ENCODE measurements around the gene CRELD1. TPM values are rescaled to one million over a fixed set of nuclear protein-coding genes. Genes with fewer than 3 reads are reported as not detected.
A peak's percentile ranks its signal among the peaks of the same experiment; 100 is the strongest.
"Not testable (repeated sequence)": the region's sequence is repeated elsewhere in the genome, so short reads cannot be mapped to it uniquely, and the experiment has no call there.

The CRELD1 gene
- polyA plus RNA-seq, 4 donors, result 16.2 to 53.7 (median 32.1) TPM

- Histone ChIP-seq H3K4me1 (ENCODE audit: control insufficient read depth in 3 of 3, insufficient read depth in 2 of 3, low read depth in 1 of 3, low read length in 2 of 3) (peaks cover 4 to 53% (median 10%) of the 10 kb centered on the region in 3 donors), H3K36me3 (ENCODE audit: control insufficient read depth in 3 of 3, insufficient read depth in 2 of 3, low read depth in 1 of 3, low read length in 3 of 3) (peaks cover 0 to 10% (median 0%) of the 10 kb centered on the region in 3 donors), H3K27ac (ENCODE audit: low read depth in 1 of 3, low read length in 2 of 3) (peak overlapping the region in 2 of 3 donors; percentile 14 to 79)
- not testable (repeated sequence) for H3K27me3 ChIP-seq (ENCODE audit: control insufficient read depth in 3 of 3, insufficient read depth in 3 of 3, low read length in 3 of 3); H3K4me3 ChIP-seq (ENCODE audit: low read depth in 1 of 3, low read length in 3 of 3); H3K9me3 ChIP-seq (ENCODE audit: control insufficient read depth in 2 of 2, insufficient read depth in 1 of 2, low read depth in 1 of 2, low read length in 1 of 2); FAIRE-seq
- 25 to 70% (median 38%) methylated on average over 6 of the region's 6 CpGs for WGBS, 3 donors
- DNase-seq, result peak; percentile 90 to 95
Measured at GRCh38 chr3:9900965-9901415, 32.6 kb upstream of the CRELD1 start.

- FAIRE-seq (no peak), DNase-seq (no peak)
- Histone ChIP-seq H3K36me3 (ENCODE audit: control insufficient read depth in 3 of 3, insufficient read depth in 2 of 3, low read depth in 1 of 3, low read length in 3 of 3) (peaks cover 0 to 20% (median 0%) of the 10 kb centered on the region in 3 donors), H3K4me1 (ENCODE audit: control insufficient read depth in 3 of 3, insufficient read depth in 2 of 3, low read depth in 1 of 3, low read length in 2 of 3) (peaks cover 4 to 44% (median 12%) of the 10 kb centered on the region in 3 donors), H3K9me3 (ENCODE audit: control insufficient read depth in 2 of 2, insufficient read depth in 1 of 2, low read depth in 1 of 2, low read length in 1 of 2) (peaks cover 0 to 7% of the 10 kb centered on the region in 2 donors), H3K4me3 (ENCODE audit: low read depth in 1 of 3, low read length in 3 of 3) (peak overlapping the region in 1 of 3 donors; percentile 70), H3K27ac (ENCODE audit: low read depth in 1 of 3, low read length in 2 of 3) (peak overlapping the region; percentile 79 to 91 (median 83)), H3K27me3 (ENCODE audit: control insufficient read depth in 3 of 3, insufficient read depth in 3 of 3, low read length in 3 of 3) (no peaks in the 10 kb centered on the region)
- 28 to 43% (median 40%) methylated on average over 5 of the region's 5 CpGs for WGBS, 3 donors
Measured at GRCh38 chr3:9901967-9902366, 31.7 kb upstream of the CRELD1 start.

DNA sequence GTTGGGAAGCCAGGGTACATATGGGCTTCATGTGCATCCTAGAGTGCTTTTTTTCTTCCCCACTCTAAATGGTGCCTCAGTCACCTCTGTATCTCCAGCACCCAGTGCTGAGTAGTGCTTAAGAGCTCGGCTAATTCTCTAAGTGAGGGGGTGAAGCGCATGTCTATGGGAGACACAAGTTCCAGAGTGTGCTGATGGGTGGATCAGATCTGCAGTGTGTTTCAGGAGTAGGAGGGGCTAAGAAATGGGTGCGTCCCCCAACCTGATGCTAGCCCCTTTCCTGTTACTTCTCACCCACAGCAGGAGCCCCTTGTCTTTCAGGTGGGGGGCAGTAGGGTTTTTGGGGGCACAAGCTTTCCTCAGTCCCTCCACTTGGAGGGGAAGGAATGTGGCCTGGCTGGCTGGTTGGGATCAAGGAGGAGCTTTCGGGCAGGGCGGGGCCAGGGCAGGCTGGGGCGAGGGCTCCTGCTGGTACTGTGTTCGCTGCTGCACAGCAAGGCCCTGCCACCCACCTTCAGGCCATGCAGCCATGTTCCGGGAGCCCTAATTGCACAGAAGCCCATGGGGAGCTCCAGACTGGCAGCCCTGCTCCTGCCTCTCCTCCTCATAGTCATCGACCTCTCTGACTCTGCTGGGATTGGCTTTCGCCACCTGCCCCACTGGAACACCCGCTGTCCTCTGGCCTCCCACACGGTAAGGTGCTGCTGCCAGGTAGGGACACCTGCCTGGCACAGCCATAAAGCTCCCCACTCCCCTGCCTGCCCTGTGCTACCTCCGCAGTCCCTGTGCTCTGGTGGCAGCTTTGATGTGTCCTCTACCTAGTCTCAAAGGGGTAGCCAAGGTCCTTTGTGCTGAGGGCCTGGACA lies 31.0 kb upstream of the CRELD1 start, which contains the start of gene IL17RE:
IL17RE (plus strand) TSS at position 477 of the 866 bp plus-strand sequence; CDS start at position 562, 85 bp downstream.
- FAIRE-seq (no peak), DNase-seq (peak; percentile 80 to 81)
- Histone ChIP-seq H3K36me3 (ENCODE audit: control insufficient read depth in 3 of 3, insufficient read depth in 2 of 3, low read depth in 1 of 3, low read length in 3 of 3) (peaks cover 0 to 26% (median 0%) of the 10 kb centered on the region in 3 donors), H3K27me3 (ENCODE audit: control insufficient read depth in 3 of 3, insufficient read depth in 3 of 3, low read length in 3 of 3) (no peaks in the 10 kb centered on the region), H3K9me3 (ENCODE audit: control insufficient read depth in 2 of 2, insufficient read depth in 1 of 2, low read depth in 1 of 2, low read length in 1 of 2) (peaks cover 0 to 7% of the 10 kb centered on the region in 2 donors), H3K27ac (ENCODE audit: low read depth in 1 of 3, low read length in 2 of 3) (peak within 1 kb of the TSS; percentile 79 to 91 (median 83)), H3K4me1 (ENCODE audit: control insufficient read depth in 3 of 3, insufficient read depth in 2 of 3, low read depth in 1 of 3, low read length in 2 of 3) (peaks cover 4 to 38% (median 10%) of the 10 kb centered on the region in 3 donors), H3K4me3 (ENCODE audit: low read depth in 1 of 3, low read length in 3 of 3) (peak within 1 kb of the TSS; percentile 10 to 72 (median 70))
- WGBS, 3 donors, result 4 to 39% (median 31%) methylated on average over 11 to 13 of the region's 13 CpGs

GRCh38 chr3:9903238-9903624 lies 30.4 kb upstream of the CRELD1 start:
- peaks cover 0 to 7% of the 10 kb centered on the region in 2 donors for H3K9me3 ChIP-seq (ENCODE audit: control insufficient read depth in 2 of 2, insufficient read depth in 1 of 2, low read depth in 1 of 2, low read length in 1 of 2)
- H3K4me1 ChIP-seq (ENCODE audit: control insufficient read depth in 3 of 3, insufficient read depth in 2 of 3, low read depth in 1 of 3, low read length in 2 of 3), result peaks cover 4 to 38% (median 12%) of the 10 kb centered on the region in 3 donors
- H3K27ac ChIP-seq (ENCODE audit: low read depth in 1 of 3, low read length in 2 of 3), result peak overlapping the region; percentile 79 to 91 (median 83)
- H3K36me3 ChIP-seq (ENCODE audit: control insufficient read depth in 3 of 3, insufficient read depth in 2 of 3, low read depth in 1 of 3, low read length in 3 of 3), result peaks cover 0 to 32% (median 0%) of the 10 kb centered on the region in 3 donors
- peak in 1 of 2 donors; percentile 24 for DNase-seq
- no peaks in the 10 kb centered on the region for H3K27me3 ChIP-seq (ENCODE audit: control insufficient read depth in 3 of 3, insufficient read depth in 3 of 3, low read length in 3 of 3)
- WGBS, 3 donors, result 6 to 22% (median 13%) methylated on average over 4 of the region's 4 CpGs
- H3K4me3 ChIP-seq (ENCODE audit: low read depth in 1 of 3, low read length in 3 of 3), result peak overlapping the region; percentile 10 to 72 (median 70)
- no peak for FAIRE-seq

DNA sequence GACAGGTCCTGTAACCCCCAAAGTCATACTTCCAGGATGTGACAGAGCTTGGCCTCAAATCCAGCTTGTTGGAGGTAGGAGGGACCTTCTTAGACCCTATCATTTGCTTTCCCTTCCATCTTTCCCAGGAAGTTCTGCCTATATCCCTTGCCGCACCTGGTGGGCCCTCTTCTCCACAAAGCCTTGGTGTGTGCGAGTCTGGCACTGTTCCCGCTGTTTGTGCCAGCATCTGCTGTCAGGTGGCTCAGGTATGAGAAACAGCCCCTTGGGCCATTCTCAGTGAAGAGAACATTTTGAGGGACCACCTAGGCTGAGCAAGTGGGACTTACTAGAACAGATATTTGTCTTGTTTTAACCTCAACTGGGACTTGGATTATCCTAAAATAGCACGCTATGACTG lies 29.7 kb upstream of the CRELD1 start:
- 28 to 65% (median 36%) methylated on average over 4 of the region's 4 CpGs for WGBS, 3 donors
- peak overlapping the region in 2 of 3 donors; percentile 70 to 72 for H3K4me3 ChIP-seq (ENCODE audit: low read depth in 1 of 3, low read length in 3 of 3)
- DNase-seq (no peak), FAIRE-seq (no peak)
- H3K4me1 ChIP-seq (ENCODE audit: control insufficient read depth in 3 of 3, insufficient read depth in 2 of 3, low read depth in 1 of 3, low read length in 2 of 3), result peaks cover 4 to 34% (median 13%) of the 10 kb centered on the region in 3 donors
- H3K27me3 ChIP-seq (ENCODE audit: control insufficient read depth in 3 of 3, insufficient read depth in 3 of 3, low read length in 3 of 3), result no peaks in the 10 kb centered on the region
- peaks cover 0 to 7% of the 10 kb centered on the region in 2 donors for H3K9me3 ChIP-seq (ENCODE audit: control insufficient read depth in 2 of 2, insufficient read depth in 1 of 2, low read depth in 1 of 2, low read length in 1 of 2)
- peak overlapping the region in 1 of 3 donors; percentile 2 for H3K27ac ChIP-seq (ENCODE audit: low read depth in 1 of 3, low read length in 2 of 3)
- H3K36me3 ChIP-seq (ENCODE audit: control insufficient read depth in 3 of 3, insufficient read depth in 2 of 3, low read depth in 1 of 3, low read length in 3 of 3), result peaks cover 0 to 38% (median 0%) of the 10 kb centered on the region in 3 donors

- H3K36me3 ChIP-seq (ENCODE audit: control insufficient read depth in 3 of 3, insufficient read depth in 2 of 3, low read depth in 1 of 3, low read length in 3 of 3), result peaks cover 0 to 59% (median 12%) of the 10 kb centered on the region in 3 donors
- H3K9me3 ChIP-seq (ENCODE audit: control insufficient read depth in 2 of 2, insufficient read depth in 1 of 2, low read depth in 1 of 2, low read length in 1 of 2), result no peaks in the 10 kb centered on the region
- FAIRE-seq (no peak), DNase-seq (no peak)
- H3K27ac ChIP-seq (ENCODE audit: low read depth in 1 of 3, low read length in 2 of 3), result no peak overlapping the region
- no peak overlapping the region for H3K4me3 ChIP-seq (ENCODE audit: low read depth in 1 of 3, low read length in 3 of 3)
- H3K4me1 ChIP-seq (ENCODE audit: control insufficient read depth in 3 of 3, insufficient read depth in 2 of 3, low read depth in 1 of 3, low read length in 2 of 3), result peaks cover 4 to 19% (median 11%) of the 10 kb centered on the region in 3 donors
- H3K27me3 ChIP-seq (ENCODE audit: control insufficient read depth in 3 of 3, insufficient read depth in 3 of 3, low read length in 3 of 3), result no peaks in the 10 kb centered on the region
- WGBS, 3 donors, result 66 to 73% (median 67%) methylated on average over 5 of the region's 5 CpGs
Measured at GRCh38 chr3:9906480-9906879, 27.2 kb upstream of the CRELD1 start.

DNA sequence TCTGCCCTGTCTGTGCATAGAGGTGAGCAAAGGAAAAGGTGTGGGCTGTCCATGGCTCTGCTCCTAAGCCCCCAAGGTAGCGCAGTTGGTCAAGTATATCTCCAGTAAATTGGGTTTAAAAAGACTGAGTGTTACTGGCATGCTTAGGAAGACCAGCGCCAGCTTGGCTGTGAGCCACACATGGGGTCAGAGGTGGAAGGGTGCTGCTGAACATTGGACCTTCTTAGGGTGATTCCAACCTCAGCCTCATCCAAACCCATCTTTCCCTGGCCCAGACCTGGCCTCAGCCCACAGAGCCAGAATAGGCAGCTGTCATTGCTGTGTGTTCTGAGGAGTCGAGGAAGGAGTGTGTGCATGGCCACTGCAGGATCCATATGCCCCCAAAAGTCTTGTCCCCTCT lies 25.3 kb upstream of the CRELD1 start:
- 52 to 78% (median 63%) methylated on average over 3 of the region's 3 CpGs for WGBS, 3 donors

GRCh38 chr3:9909221-9910013 lies 24.2 kb upstream of the CRELD1 start:
- DNase-seq (no peak), FAIRE-seq (no peak)
- Histone ChIP-seq H3K4me3 (ENCODE audit: low read depth in 1 of 3, low read length in 3 of 3) (no peak overlapping the region), H3K36me3 (ENCODE audit: control insufficient read depth in 3 of 3, insufficient read depth in 2 of 3, low read depth in 1 of 3, low read length in 3 of 3) (peaks cover 0 to 77% (median 14%) of the 10 kb centered on the region in 3 donors), H3K9me3 (ENCODE audit: control insufficient read depth in 2 of 2, insufficient read depth in 1 of 2, low read depth in 1 of 2, low read length in 1 of 2) (no peaks in the 10 kb centered on the region), H3K27me3 (ENCODE audit: control insufficient read depth in 3 of 3, insufficient read depth in 3 of 3, low read length in 3 of 3) (no peaks in the 10 kb centered on the region), H3K4me1 (ENCODE audit: control insufficient read depth in 3 of 3, insufficient read depth in 2 of 3, low read depth in 1 of 3, low read length in 2 of 3) (peaks cover 0 to 12% (median 11%) of the 10 kb centered on the region in 3 donors), H3K27ac (ENCODE audit: low read depth in 1 of 3, low read length in 2 of 3) (no peak overlapping the region)
- WGBS, 3 donors, result 63 to 82% (median 70%) methylated on average over 7 of the region's 7 CpGs

More for the DNA sequence above, 25.3 kb upstream of the CRELD1 start:
- peak in 1 of 2 donors; percentile 63 for DNase-seq
- Histone ChIP-seq H3K27ac (ENCODE audit: low read depth in 1 of 3, low read length in 2 of 3) (no peak overlapping the region), H3K36me3 (ENCODE audit: control insufficient read depth in 3 of 3, insufficient read depth in 2 of 3, low read depth in 1 of 3, low read length in 3 of 3) (peaks cover 0 to 69% (median 12%) of the 10 kb centered on the region in 3 donors), H3K4me3 (ENCODE audit: low read depth in 1 of 3, low read length in 3 of 3) (no peak overlapping the region), H3K27me3 (ENCODE audit: control insufficient read depth in 3 of 3, insufficient read depth in 3 of 3, low read length in 3 of 3) (no peaks in the 10 kb centered on the region), H3K4me1 (ENCODE audit: control insufficient read depth in 3 of 3, insufficient read depth in 2 of 3, low read depth in 1 of 3, low read length in 2 of 3) (peaks cover 0 to 11% (median 8%) of the 10 kb centered on the region in 3 donors), H3K9me3 (ENCODE audit: control insufficient read depth in 2 of 2, insufficient read depth in 1 of 2, low read depth in 1 of 2, low read length in 1 of 2) (no peaks in the 10 kb centered on the region)
- FAIRE-seq, result no peak
